B cell (primary cell): Measurements from ENCODE around the gene BCO2. TPM values are rescaled to one million over a fixed set of nuclear protein-coding genes. Genes with fewer than 3 reads are reported as not detected.

ENCODE experiments used
- ATAC-seq: fragments of 200-7000 bp; cut with Tn5 transposase; one replicate; pipeline ENCODE4 v1.10.0; 2021; ENCODE audit warnings: low read depth, mild to moderate bottlenecking, moderate number of reproducible peaks, moderate library complexity
- CTCF ChIA-PET: fragments of 350-600 bp; sonication (Branson Sonifier 250); formaldehyde crosslinking; loops from one replicate; lab custom pipeline; 2021; ENCODE audit warnings: antibody characterized with exemption, inconsistent platforms; lab: Charles Lee
- POLR2A ChIA-PET: fragments of 350-600 bp; sonication (Branson Sonifier 250); formaldehyde crosslinking; loops from one replicate; lab custom pipeline; 2021; ENCODE audit warnings: antibody characterized with exemption; lab: Charles Lee
- DNase-seq: peaks from one replicate; pipeline ENCODE4 v3.0.0; 2013
- H2AFZ ChIP-seq: 2 replicates; pipeline ENCODE4 v1.6.1; 2012; ENCODE audit warnings: mild to moderate bottlenecking, low read depth, low read length; ENCODE audit not compliant: insufficient read depth, poor library complexity, severe bottlenecking
- H3K27ac ChIP-seq, 2 donors: 1 replicate in 1 of 2; 2 replicates in 1 of 2; pipeline ENCODE4 v1.5.1; 2012 to 2013; ENCODE audit warnings: low read length in 2 of 2, mild to moderate bottlenecking in 2 of 2, moderate library complexity in 1 of 2
- H3K27me3 ChIP-seq, 4 experiments: fragments of 200-600 bp in 1 of 4; sonication (generic) in 1 of 4; replicated peaks in 1 of 4; 1 replicate in 2 of 4; 2 replicates in 2 of 4; pipeline versions ENCODE4 v1.6.1 to v1.7.0; 2013 to 2016; ENCODE audit warnings: low read length in 3 of 4, mild to moderate bottlenecking in 2 of 4, mixed read lengths in 1 of 4, moderate library complexity in 1 of 4; ENCODE audit not compliant: insufficient read depth in 4 of 4, control insufficient read depth in 3 of 4; ENCODE audit errors: control extremely low read depth in 1 of 4
- H3K36me3 ChIP-seq, 2 experiments: replicated peaks in 1 of 2; 1 replicate in 1 of 2; 2 replicates in 1 of 2; pipeline versions ENCODE4 v1.6.1 to v1.7.1; 2013; ENCODE audit warnings: low read length in 1 of 2; ENCODE audit not compliant: insufficient read depth in 2 of 2, control insufficient read depth in 1 of 2; ENCODE audit errors: control extremely low read depth in 1 of 2, extremely low read depth in 1 of 2
- H3K4me1 ChIP-seq, 2 donors: fragments of 200-600 bp in 1 of 2; sonication (generic) in 1 of 2; 1 replicate in 1 of 2; 2 replicates in 1 of 2; pipeline versions ENCODE4 v1.5.1 to v1.6.1; 2013 to 2017; ENCODE audit warnings: low read length in 2 of 2; ENCODE audit not compliant: control insufficient read depth in 2 of 2, insufficient read depth in 2 of 2
- H3K4me2 ChIP-seq: replicated peaks from 2 replicates; pipeline ENCODE3; 2012; ENCODE audit warnings: mild to moderate bottlenecking, low read depth, low read length; ENCODE audit not compliant: poor library complexity, severe bottlenecking
- H3K4me3 ChIP-seq, 5 experiments: fragments of 200-600 bp in 1 of 5; sonication (generic) in 1 of 5; 1 replicate in 3 of 5; 2 replicates in 2 of 5; pipeline versions ENCODE4 v1.5.1 to v1.7.0; 2011 to 2016; ENCODE audit warnings: low read length in 4 of 5, mild to moderate bottlenecking in 4 of 5, low read depth in 2 of 5, control low read depth in 1 of 5, moderate library complexity in 1 of 5; ENCODE audit not compliant: insufficient read depth in 1 of 5; ENCODE audit errors: control extremely low read depth in 1 of 5, extremely low read depth in 1 of 5
- H3K79me2 ChIP-seq: fragments of 200-600 bp; sonication (generic); one replicate; pipeline ENCODE4 v1.6.0; 2016; ENCODE audit warnings: low read length; ENCODE audit not compliant: control insufficient read depth, insufficient read depth
- H3K9ac ChIP-seq: fragments of 200-600 bp; sonication (generic); 2 replicates; pipeline ENCODE4 v1.6.1; 2017; ENCODE audit warnings: mild to moderate bottlenecking, low read length, moderate library complexity
- H3K9me3 ChIP-seq, 3 donors: one replicate each; pipeline versions ENCODE4 v1.6.1 to v1.7.1; 2013; ENCODE audit warnings: low read length in 2 of 3; ENCODE audit not compliant: control insufficient read depth in 2 of 3, insufficient read depth in 1 of 3; ENCODE audit errors: control extremely low read depth in 1 of 3
- H4K20me1 ChIP-seq: 2 replicates; pipeline ENCODE4 v1.6.0; 2012; ENCODE audit warnings: mild to moderate bottlenecking, low read length; ENCODE audit not compliant: insufficient read depth, control insufficient read depth, poor library complexity, severe bottlenecking
- H3K27ac Mint-ChIP-seq: one replicate; pipeline ENCODE4 v1.8.0; 2021; ENCODE audit warnings: mixed read lengths
- H3K27me3 Mint-ChIP-seq: one replicate; pipeline ENCODE4 v1.8.0; 2021; ENCODE audit warnings: mixed read lengths
- H3K4me1 Mint-ChIP-seq: one replicate; pipeline ENCODE4 v1.8.0; 2021; ENCODE audit warnings: mixed read lengths
- H3K4me3 Mint-ChIP-seq: one replicate; pipeline ENCODE4 v1.8.0; 2021; ENCODE audit warnings: mixed read lengths
- H3K9me3 Mint-ChIP-seq: one replicate; pipeline ENCODE4 v1.8.0; 2022; ENCODE audit warnings: mixed read lengths; ENCODE audit not compliant: insufficient read depth
- CTCF ChIP-seq: fragments of 200-600 bp; IDR thresholded peaks from one replicate; pipeline ENCODE4 v1.8.0; 2022; ENCODE audit warnings: antibody characterized with exemption, mild to moderate bottlenecking
- EZH2 ChIP-seq: IDR thresholded peaks from 2 replicates; pipeline ENCODE4 v1.6.1; 2012; ENCODE audit warnings: borderline replicate concordance, low read depth, mild to moderate bottlenecking, moderate library complexity, low read length; ENCODE audit not compliant: insufficient read depth, poor library complexity, severe bottlenecking
- WGBS: methylation state at CpG from one replicate; pipeline ENCODE4 v1.1.5; 2013; ENCODE audit warnings: missing lambda C conversion rate; ENCODE audit not compliant: insufficient coverage; 5-methylcytosine and 5-hydroxymethylcytosine counted together
- intact Hi-C: fragments of 100-400 bp; cut with micrococcal nuclease; formaldehyde crosslinking; loops from one replicate; pipeline ENCODE4 v1.10.0; 2022
- polyA plus RNA-seq: library from polyadenylated mRNA; depleted of rRNA; stranded (reverse); fragments of >200 nt; gene quantifications from 2 replicates; pipeline ENCODE4 v1.2.3, GENCODE V29; 2012
- total RNA-seq, 2 donors: library from RNA; stranded (reverse); fragments of 120-200 nt in 1 of 2; gene quantifications; 1 replicate in 1 of 2; 2 replicates in 1 of 2; pipeline versions ENCODE4 v1.2.3 to v1.2.4, GENCODE V29; 2013 to 2022

The BCO2 gene
- total and polyA plus RNA-seq, 2 donors (not counting 1 experiment from before 2014, with no cell fraction given): 1.7 to 1.8 TPM

DNA sequence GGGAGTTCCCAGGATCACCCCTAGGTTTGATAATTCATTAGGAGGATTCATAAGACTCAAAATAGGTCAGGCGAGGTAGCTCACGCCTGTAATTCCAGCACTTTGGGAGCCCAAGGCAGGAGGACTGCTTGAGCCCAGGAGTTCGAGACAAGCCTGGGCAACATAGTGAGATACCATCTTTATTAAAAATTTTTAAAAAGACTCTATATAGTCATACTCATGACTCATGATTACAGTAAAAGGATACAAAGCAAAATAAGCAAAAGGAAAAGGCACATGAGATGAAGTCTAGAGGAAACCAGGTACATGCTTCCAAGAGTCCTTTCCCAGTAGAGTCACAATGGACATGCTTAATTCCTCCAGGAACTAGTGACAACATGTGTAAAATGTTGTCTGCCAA, 37.0 kb downstream of the BCO2 start:
- Mint-ChIP-seq H3K9me3 (no peaks in the 10 kb centered on the region), H3K4me3 (no peak overlapping the region), H3K27me3 (peaks cover 13% of the 10 kb centered on the region), H3K27ac (no peak overlapping the region), H3K4me1 (peaks cover 8% of the 10 kb centered on the region)
- Histone ChIP-seq H3K9me3 (peaks cover 0 to 2% (median 0%) of the 10 kb centered on the region in 3 donors), H3K79me2 (no peaks in the 10 kb centered on the region), H3K4me2 (no peak overlapping the region), H3K27ac (no peak overlapping the region), H3K4me3 (no peak overlapping the region), H3K36me3 (no peaks in the 10 kb centered on the region), H3K4me1 (no peaks in the 10 kb centered on the region), H4K20me1 (no peaks in the 10 kb centered on the region), H3K9ac (no peak overlapping the region), H2AFZ (no peak overlapping the region), H3K27me3 (peaks cover 0 to 2% (median 0%) of the 10 kb centered on the region in 4 experiments)
- ChIA-PET CTCF (interaction anchor here (1.0 kb wide), 1 partner anchor 68 kb away, joined by 3 read pairs; no protein-coding TSS in a partner anchor), POLR2A (interaction anchor here (0.6 kb wide), 1 partner anchor 67 kb away, joined by 4 read pairs; no protein-coding TSS in a partner anchor)
- 56% methylated on average over 3 of the region's 3 CpGs for WGBS
- ATAC-seq (no peak), DNase-seq (no peak)
- intact Hi-C loops: no loop called here
- TF ChIP-seq CTCF: no peak
- TF ChIP-seq EZH2: no peak

- intact Hi-C loops: no loop called here
- Histone ChIP-seq H3K9me3 (peaks cover 0 to 2% (median 0%) of the 10 kb centered on the region in 3 donors), H3K9ac (no peak overlapping the region), H3K36me3 (no peaks in the 10 kb centered on the region), H3K27ac (no peak overlapping the region), H3K4me3 (no peak overlapping the region), H3K79me2 (no peaks in the 10 kb centered on the region), H4K20me1 (no peaks in the 10 kb centered on the region), H3K27me3 (peaks cover 0 to 2% (median 0%) of the 10 kb centered on the region in 4 experiments), H2AFZ (no peak overlapping the region), H3K4me2 (no peak overlapping the region), H3K4me1 (no peaks in the 10 kb centered on the region)
- Mint-ChIP-seq H3K27me3 (peaks cover 13% of the 10 kb centered on the region), H3K4me3 (no peak overlapping the region), H3K9me3 (no peaks in the 10 kb centered on the region), H3K4me1 (peaks cover 8% of the 10 kb centered on the region), H3K27ac (no peak overlapping the region)
- ATAC-seq (no peak), DNase-seq (no peak)
- ChIA-PET CTCF (no interaction called here), POLR2A (no interaction called here)
- TF ChIP-seq CTCF (no peak), EZH2 (no peak)
These were observed 37.4 kb downstream of the BCO2 start for GRCh38 chr11:112212710-112213109.
